Left lung (tissue), 10 donors: ENCODE results near the gene MCC. TPM values are rescaled to one million over a fixed set of nuclear protein-coding genes. Genes with fewer than 3 reads are reported as not detected.
A peak's percentile ranks its signal among the peaks of the same experiment; 100 is the strongest.

Source experiments
- ATAC-seq: fragments of 200-7000 bp; cut with Tn5 transposase; one replicate; pipeline ENCODE4 v1.9.1; 2020; ENCODE audit warnings: moderate library complexity
- DNase-seq, 4 donors: peaks; one replicate each; pipeline ENCODE4 v3.0.0-alpha.2; 2013 to 2020
- H3K27ac ChIP-seq, 2 donors: fragments of 200-600 bp; sonication (generic) in 1 of 2; one replicate each; pipeline versions ENCODE4 v1.5.0 to v1.8.0; 2020 to 2021
- H3K27me3 ChIP-seq, 2 donors: fragments of 200-600 bp; sonication (generic) in 1 of 2; one replicate each; pipeline versions ENCODE4 v1.5.0 to v1.8.0; 2020 to 2021
- H3K36me3 ChIP-seq, 2 donors: fragments of 200-600 bp; sonication (generic) in 1 of 2; one replicate each; pipeline versions ENCODE4 v1.5.0 to v1.8.0; 2020 to 2021
- H3K4me1 ChIP-seq, 2 donors: fragments of 200-600 bp; one replicate each; pipeline ENCODE4 v1.8.0; 2021
- H3K4me3 ChIP-seq, 2 donors: fragments of 200-600 bp; sonication (generic) in 1 of 2; one replicate each; pipeline versions ENCODE4 v1.5.0 to v1.8.0; 2020 to 2021; ENCODE audit warnings: mild to moderate bottlenecking in 1 of 2
- H3K9me3 ChIP-seq, 2 donors: fragments of 200-600 bp; sonication (generic) in 1 of 2; one replicate each; pipeline versions ENCODE4 v1.5.0 to v1.8.0; 2020 to 2021
- CTCF ChIP-seq, 2 donors: fragments of 200-600 bp; sonication (generic) in 1 of 2; IDR thresholded peaks; one replicate each; pipeline versions ENCODE4 v1.5.0 to v1.8.0; 2021; ENCODE audit warnings: antibody characterized with exemption in 2 of 2
- intact Hi-C, 2 donors: fragments of 100-400 bp; cut with DNase I; formaldehyde crosslinking; loops; one replicate each; pipeline versions ENCODE4 v1.11.2 to v1.14.2; 2022
- polyA plus RNA-seq, 6 donors: library from polyadenylated mRNA; unstranded; fragments of 120-200 nt; gene quantifications; one replicate each; pipeline ENCODE4 v1.2.1, GENCODE V29; 2013; ENCODE audit not compliant: insufficient read length in 6 of 6
- total RNA-seq, 2 donors: library from RNA; stranded (reverse); fragmentation: NEBNext Ultra II Directional; extraction: Animal tissue kit (Norgen Biotek cat#: 25700); gene quantifications; one replicate each; pipeline ENCODE4 v1.2.1, GENCODE V29; 2021
- donor health status: DM: no; HTN: yes; CAD: no.
- donor health status: DM: no; HTN: no; CAD: no.

Gene MCC
- total and polyA plus RNA-seq, 8 donors = 12.5 to 18.4 (median 16.1) TPM

GRCh38 chr5:113232221-113232620 is 256.0 kb downstream of the MCC start:
- Histone ChIP-seq H3K27ac (peak overlapping the region in 1 of 2 donors; percentile 53), H3K9me3 (no peaks in the 10 kb centered on the region), H3K4me1 (no peaks in the 10 kb centered on the region), H3K4me3 (no peak overlapping the region), H3K27me3 (peaks cover 0 to 5% of the 10 kb centered on the region in 2 donors), H3K36me3 (no peaks in the 10 kb centered on the region)
- no peak for TF ChIP-seq CTCF (IDR thresholded peaks at IDR 0.05)
- ATAC-seq (peak; percentile 29), DNase-seq (no peak)
- intact Hi-C loops = no loop called here

GRCh38 chr5:113231653-113232000 is 256.6 kb downstream of the MCC start:
- intact Hi-C loops = no loop called here
- H3K36me3 ChIP-seq = no peaks in the 10 kb centered on the region
- no peak overlapping the region for H3K4me3 ChIP-seq
- DNase-seq = no peak
- H3K27ac ChIP-seq = peak overlapping the region in 1 of 2 donors; percentile 33
- no peak for TF ChIP-seq CTCF (IDR thresholded peaks at IDR 0.05)
- peaks cover 0 to under 1% of the 10 kb centered on the region in 2 donors for H3K27me3 ChIP-seq
- no peaks in the 10 kb centered on the region for H3K9me3 ChIP-seq
- H3K4me1 ChIP-seq = no peaks in the 10 kb centered on the region
- no peak for ATAC-seq

GRCh38 chr5:113230711-113231652 is 257.3 kb downstream of the MCC start:
- peak overlapping the region in 1 of 2 donors; percentile 20 for H3K27ac ChIP-seq
- H3K27me3 ChIP-seq = no peaks in the 10 kb centered on the region
- no peaks in the 10 kb centered on the region for H3K36me3 ChIP-seq
- TF ChIP-seq CTCF (IDR thresholded peaks at IDR 0.05) = no peak
- H3K4me1 ChIP-seq = no peaks in the 10 kb centered on the region
- H3K9me3 ChIP-seq = no peaks in the 10 kb centered on the region
- H3K4me3 ChIP-seq = no peak overlapping the region
- ATAC-seq (no peak), DNase-seq (no peak)
- intact Hi-C loops = no loop called here

- Histone ChIP-seq H3K36me3 (no peaks in the 10 kb centered on the region), H3K9me3 (no peaks in the 10 kb centered on the region), H3K27ac (no peak overlapping the region), H3K4me1 (no peaks in the 10 kb centered on the region), H3K27me3 (no peaks in the 10 kb centered on the region), H3K4me3 (no peak overlapping the region)
- intact Hi-C loops = no loop called here
- DNase-seq (no peak), ATAC-seq (no peak)
- TF ChIP-seq CTCF (IDR thresholded peaks at IDR 0.05) = no peak
Observed at GRCh38 chr5:113227798-113228197, 260.5 kb downstream of the MCC start.

GRCh38 chr5:113226116-113226736 is 262.0 kb downstream of the MCC start:
- Histone ChIP-seq H3K9me3 (no peaks in the 10 kb centered on the region), H3K27ac (no peak overlapping the region), H3K27me3 (no peaks in the 10 kb centered on the region), H3K4me3 (no peak overlapping the region), H3K4me1 (no peaks in the 10 kb centered on the region), H3K36me3 (no peaks in the 10 kb centered on the region)
- ATAC-seq (no peak), DNase-seq (no peak)
- TF ChIP-seq CTCF (IDR thresholded peaks at IDR 0.05) = no peak
- intact Hi-C loops = no loop called here
